K562 (cell line): ENCODE measurements around the gene USP35. TPM values are rescaled to one million over a fixed set of nuclear protein-coding genes. Genes with fewer than 3 reads are reported as not detected.

Experiments
- ATAC-seq: fragments of 200-7000 bp; cut with Tn5 transposase; 3 replicates; pipeline ENCODE4 v1.9.1; 2020; ENCODE audit warnings: moderate library complexity
- BruUV-seq: library from RNA; stranded (reverse); fragments of 400-500 nt; replicated peaks from 2 replicates; lab custom pipeline; 2021; lab: Mats Ljungman, UMichigan
- CTCF ChIA-PET: fragments of 300-600 bp; formaldehyde crosslinking; extraction: SDS; loops from one replicate; lab custom pipeline; 2021; ENCODE audit warnings: low intra/inter-chr PET ratio; lab: Yijun Ruan, JAX
- POLR2A ChIA-PET: fragments of 300-600, 350-650 bp; sonication (Branson Sonifier 250); formaldehyde crosslinking; extraction: SDS; loops from one replicate; lab custom pipeline; 2021; ENCODE audit warnings: antibody characterized with exemption, inconsistent platforms; lab: Yijun Ruan, JAX
- DNase-seq, 4 experiments: peaks; one replicate each; pipeline versions ENCODE4 v3.0.0 to v3.0.0-alpha.2; 2011 to 2018; ENCODE audit warnings: low spot score in 3 of 4, mixed read lengths in 3 of 4; ENCODE audit errors: extremely low read depth in 1 of 4
- FAIRE-seq: peaks from 2 replicates; lab custom pipeline; 2011; peaks lifted over from hg19 to GRCh38; lab: Jason Lieb, UNC
- H2AFZ ChIP-seq: 2 replicates; pipeline ENCODE4 v1.6.0; 2011; ENCODE audit warnings: low read depth, low read length, control low read depth, inconsistent platforms
- H3K27ac ChIP-seq: fragments of 200-600 bp; 3 replicates; pipeline ENCODE4 v1.8.0; 2011; ENCODE audit warnings: low read depth, mild to moderate bottlenecking, control low read depth, inconsistent platforms, low read length, moderate library complexity, mixed read lengths; ENCODE audit errors: extremely low read depth
- H3K27me3 ChIP-seq, 2 experiments: fragments of 300-600 bp in 1 of 2; 2 replicates in 1 of 2; 3 replicates in 1 of 2; pipeline versions ENCODE4 v1.6.0 to v1.8.0; 2011; ENCODE audit warnings: inconsistent platforms in 2 of 2, low read length in 2 of 2, mild to moderate bottlenecking in 1 of 2, mixed read lengths in 1 of 2, moderate library complexity in 1 of 2; ENCODE audit not compliant: control insufficient read depth in 2 of 2, insufficient read depth in 2 of 2
- H3K36me3 ChIP-seq: fragments of 300-600 bp; 3 replicates; pipeline ENCODE4 v1.8.0; 2011; ENCODE audit warnings: mild to moderate bottlenecking, low read length, inconsistent platforms; ENCODE audit not compliant: control insufficient read depth, insufficient read depth
- H3K4me1 ChIP-seq, 2 experiments: fragments of 200-600 bp in 1 of 2; replicated peaks in 1 of 2; 2 replicates in 1 of 2; 3 replicates in 1 of 2; pipeline versions ENCODE4 v1.5.1 to v1.8.0; 2011; ENCODE audit warnings: inconsistent platforms in 2 of 2, low read length in 2 of 2, mild to moderate bottlenecking in 1 of 2, mixed read lengths in 1 of 2, moderate library complexity in 1 of 2; ENCODE audit not compliant: control insufficient read depth in 2 of 2, insufficient read depth in 2 of 2
- H3K4me2 ChIP-seq: 2 replicates; pipeline ENCODE4 v1.6.1; 2011; ENCODE audit warnings: low read length, control low read depth, inconsistent platforms, mixed read lengths; ENCODE audit not compliant: insufficient read depth
- H3K4me3 ChIP-seq: fragments of 200-600 bp; sonication (generic), shearing (Covaris generic); 2 replicates; pipeline ENCODE4 v1.5.1; 2016; ENCODE audit warnings: control low read depth, inconsistent platforms
- H3K79me2 ChIP-seq: fragments of 200-600 bp; 3 replicates; pipeline ENCODE4 v1.8.0; 2011; ENCODE audit warnings: low read length, inconsistent platforms; ENCODE audit not compliant: control insufficient read depth, insufficient read depth
- H3K9ac ChIP-seq, 2 experiments: 2 replicates each; pipeline versions ENCODE4 v1.6.0 to v1.6.1; 2011; ENCODE audit warnings: low read depth in 2 of 2, low read length in 2 of 2, control low read depth in 1 of 2, inconsistent platforms in 1 of 2, mild to moderate bottlenecking in 1 of 2, mixed read lengths in 1 of 2; ENCODE audit not compliant: insufficient read depth in 1 of 2
- H3K9me1 ChIP-seq: one replicate; pipeline ENCODE4 v1.6.0; 2011; ENCODE audit warnings: inconsistent platforms, mild to moderate bottlenecking, low read length, moderate library complexity; ENCODE audit not compliant: control insufficient read depth, insufficient read depth
- H3K9me3 ChIP-seq: replicated peaks from 2 replicates; pipeline ENCODE4 v1.5.1; 2011; ENCODE audit warnings: low read depth, low read length, inconsistent platforms; ENCODE audit not compliant: control insufficient read depth, insufficient read depth
- H4K20me1 ChIP-seq: replicated peaks from 2 replicates; pipeline ENCODE4 v1.6.1; 2011; ENCODE audit warnings: low read length, inconsistent platforms, mixed read lengths; ENCODE audit not compliant: control insufficient read depth, insufficient read depth
- HDAC1 ChIP-seq, 2 experiments: fragments of 450-650 bp; IDR thresholded peaks; 2 replicates each; pipeline ENCODE4 v1.6.1; 2016 to 2017; ENCODE audit warnings: inconsistent platforms in 1 of 2, mild to moderate bottlenecking in 1 of 2, moderate library complexity in 1 of 2
- POLR2G ChIP-seq: fragments of 200-400 bp; formaldehyde crosslinking; IDR thresholded peaks from 2 replicates; pipeline ENCODE4 v1.6.1; 2017; ENCODE audit warnings: low read depth, mild to moderate bottlenecking, antibody characterized with exemption, low read length, moderate library complexity
- PTBP1 ChIP-seq: fragments of 200-400 bp; formaldehyde crosslinking; IDR thresholded peaks from 2 replicates; pipeline ENCODE4 v1.6.1; 2017; ENCODE audit warnings: low read depth, low read length
- SRSF7 ChIP-seq: fragments of 200-400 bp; formaldehyde crosslinking; optimal IDR thresholded peaks from 2 replicates; pipeline ENCODE3; 2017; ENCODE audit warnings: mild to moderate bottlenecking, low read depth, low read length
- YBX1 ChIP-seq: fragments of 450-650 bp; IDR thresholded peaks from 2 replicates; pipeline ENCODE4 v1.7.1; 2016; ENCODE audit warnings: mild to moderate bottlenecking
- ZNF507 ChIP-seq: conservative IDR thresholded peaks from 2 replicates; pipeline ENCODE4 v1.6.1; 2017; ENCODE audit warnings: missing genetic modification characterization, missing compliant biosample characterization
- WGBS: fragments of 100-300 bp; shearing (Covaris generic); methylation state at CpG from one replicate; pipeline ENCODE4 v1.1.6; 2016; ENCODE audit warnings: low coverage, mixed read lengths; ENCODE audit not compliant: insufficient coverage; ENCODE audit errors: missing lambda C conversion rate; 5-methylcytosine and 5-hydroxymethylcytosine counted together
- in situ Hi-C: fragments of 300-500 bp; cut with MboI; formaldehyde crosslinking; loops from 4 replicates; pipeline ENCODE4 v1.15.0; 2018; ENCODE audit warnings: inconsistent platforms, mixed read lengths
- intact Hi-C: fragments of 100-400 bp; cut with micrococcal nuclease; formaldehyde crosslinking; loops from 2 replicates; pipeline ENCODE4 v1.14.2; 2022
- polyA plus RNA-seq, 8 experiments: library from polyadenylated mRNA; depleted of rRNA in 4 of 8; stranded (reverse) in 5 of 8; unstranded in 3 of 8; fragments of >200 nt; fragmentation: Nextera tagmentation in 2 of 8; fragmentation: Illumina TruSeq in 1 of 8; extraction: Ambion mirVana in 2 of 8; extraction: Trizol in 1 of 8; gene quantifications; 2 replicates each; pipeline versions ENCODE4 v1.2.1 to v1.2.3, GENCODE V29; 2011 to 2014; ENCODE audit warnings: inconsistent platforms in 1 of 8, missing spikeins in 1 of 8
- total RNA-seq, 7 experiments: library from RNA; depleted of rRNA in 6 of 7; stranded (reverse); fragments of >200 nt in 6 of 7; fragmentation: Illumina TruSeq in 2 of 7; extraction: Trizol in 2 of 7; gene quantifications; 2 replicates each; pipeline versions ENCODE4 v1.2.1 to v1.2.3, GENCODE V29; 2011 to 2021; ENCODE audit warnings: low replicate concordance in 1 of 7

Gene USP35
- total and polyA plus RNA-seq, 9 of the 15 experiments (the other 6 are each of a cell fraction or from before 2014, with no cell fraction given), result 0.01 to 4.8 (median 3.6) TPM

DNA sequence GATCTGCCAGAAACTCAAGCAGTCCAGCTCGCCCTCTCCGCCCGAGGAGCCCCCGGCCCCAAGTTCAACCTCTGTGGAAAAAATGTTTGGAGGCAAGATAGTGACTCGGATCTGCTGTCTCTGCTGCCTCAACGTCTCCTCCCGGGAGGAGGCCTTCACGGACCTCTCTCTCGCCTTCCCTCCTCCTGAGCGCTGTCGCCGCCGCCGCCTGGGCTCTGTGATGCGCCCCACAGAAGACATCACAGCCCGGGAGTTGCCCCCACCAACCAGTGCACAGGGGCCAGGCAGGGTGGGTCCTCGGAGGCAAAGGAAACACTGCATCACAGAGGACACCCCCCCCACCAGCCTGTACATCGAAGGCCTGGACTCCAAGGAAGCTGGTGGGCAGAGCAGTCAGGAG lies 20.8 kb downstream of the USP35 start:
- BruUV-seq, result no TSS peak
- ChIA-PET CTCF (no interaction called here), POLR2A (no interaction called here)
- no peak for DNase-seq
- no peak for FAIRE-seq
- Histone ChIP-seq H3K9me3 (no peaks in the 10 kb centered on the region), H3K9ac (no peak overlapping the region), H3K36me3 (peaks cover 25% of the 10 kb centered on the region; the same call in 2 of the 3 replicates), H3K79me2 (no peaks in the 10 kb centered on the region), H3K9me1 (no peaks in the 10 kb centered on the region), H2AFZ (no peak overlapping the region), H3K27me3 (no peaks in the 10 kb centered on the region), H3K4me1 (peaks cover 0 to 8% of the 10 kb centered on the region in 2 experiments; a peak in 3 of 5 replicates), H4K20me1 (no peaks in the 10 kb centered on the region), H3K27ac (no peak overlapping the region), H3K4me3 (no peak overlapping the region), H3K4me2 (no peak overlapping the region)
- intact Hi-C loops (no loop called here), in situ Hi-C loops (no loop called here)
- no peak for ATAC-seq
- WGBS, result 78% methylated on average over 12 of the region's 18 CpGs
- peak; percentile 68; the same call in 1 of the 2 replicates for TF ChIP-seq PTBP1
- TF ChIP-seq SRSF7, result no peak
- no peak for TF ChIP-seq ZNF507 (tag)
- TF ChIP-seq YBX1, result no peak
- TF ChIP-seq HDAC1 (IDR thresholded peaks at IDR 0.05), result no peak
- TF ChIP-seq POLR2G, result peak; percentile 52; the same call in 1 of the 2 replicates
